B cell (primary cell): ENCODE results near the gene ISM1. TPM values are rescaled to one million over a fixed set of nuclear protein-coding genes. Genes with fewer than 3 reads are reported as not detected.

ENCODE experiments used
- ATAC-seq: fragments of 200-7000 bp; cut with Tn5 transposase; one replicate; pipeline ENCODE4 v1.10.0; 2021; ENCODE audit warnings: low read depth, mild to moderate bottlenecking, moderate number of reproducible peaks, moderate library complexity
- CTCF ChIA-PET: fragments of 350-600 bp; sonication (Branson Sonifier 250); formaldehyde crosslinking; loops from one replicate; lab custom pipeline; 2021; ENCODE audit warnings: antibody characterized with exemption, inconsistent platforms; lab: Charles Lee
- POLR2A ChIA-PET: fragments of 350-600 bp; sonication (Branson Sonifier 250); formaldehyde crosslinking; loops from one replicate; lab custom pipeline; 2021; ENCODE audit warnings: antibody characterized with exemption; lab: Charles Lee
- DNase-seq: peaks from one replicate; pipeline ENCODE4 v3.0.0; 2013
- H2AFZ ChIP-seq: 2 replicates; pipeline ENCODE4 v1.6.1; 2012; ENCODE audit warnings: mild to moderate bottlenecking, low read depth, low read length; ENCODE audit not compliant: insufficient read depth, poor library complexity, severe bottlenecking
- H3K27ac ChIP-seq, 2 donors: 1 replicate in 1 of 2; 2 replicates in 1 of 2; pipeline ENCODE4 v1.5.1; 2012 to 2013; ENCODE audit warnings: low read length in 2 of 2, mild to moderate bottlenecking in 2 of 2, moderate library complexity in 1 of 2
- H3K27me3 ChIP-seq, 4 experiments: fragments of 200-600 bp in 1 of 4; sonication (generic) in 1 of 4; replicated peaks in 1 of 4; 1 replicate in 2 of 4; 2 replicates in 2 of 4; pipeline versions ENCODE4 v1.6.1 to v1.7.0; 2013 to 2016; ENCODE audit warnings: low read length in 3 of 4, mild to moderate bottlenecking in 2 of 4, mixed read lengths in 1 of 4, moderate library complexity in 1 of 4; ENCODE audit not compliant: insufficient read depth in 4 of 4, control insufficient read depth in 3 of 4; ENCODE audit errors: control extremely low read depth in 1 of 4
- H3K36me3 ChIP-seq, 2 experiments: replicated peaks in 1 of 2; 1 replicate in 1 of 2; 2 replicates in 1 of 2; pipeline versions ENCODE4 v1.6.1 to v1.7.1; 2013; ENCODE audit warnings: low read length in 1 of 2; ENCODE audit not compliant: insufficient read depth in 2 of 2, control insufficient read depth in 1 of 2; ENCODE audit errors: control extremely low read depth in 1 of 2, extremely low read depth in 1 of 2
- H3K4me1 ChIP-seq, 2 donors: fragments of 200-600 bp in 1 of 2; sonication (generic) in 1 of 2; 1 replicate in 1 of 2; 2 replicates in 1 of 2; pipeline versions ENCODE4 v1.5.1 to v1.6.1; 2013 to 2017; ENCODE audit warnings: low read length in 2 of 2; ENCODE audit not compliant: control insufficient read depth in 2 of 2, insufficient read depth in 2 of 2
- H3K4me2 ChIP-seq: replicated peaks from 2 replicates; pipeline ENCODE3; 2012; ENCODE audit warnings: mild to moderate bottlenecking, low read depth, low read length; ENCODE audit not compliant: poor library complexity, severe bottlenecking
- H3K4me3 ChIP-seq, 5 experiments: fragments of 200-600 bp in 1 of 5; sonication (generic) in 1 of 5; 1 replicate in 3 of 5; 2 replicates in 2 of 5; pipeline versions ENCODE4 v1.5.1 to v1.7.0; 2011 to 2016; ENCODE audit warnings: low read length in 4 of 5, mild to moderate bottlenecking in 4 of 5, low read depth in 2 of 5, control low read depth in 1 of 5, moderate library complexity in 1 of 5; ENCODE audit not compliant: insufficient read depth in 1 of 5; ENCODE audit errors: control extremely low read depth in 1 of 5, extremely low read depth in 1 of 5
- H3K79me2 ChIP-seq: fragments of 200-600 bp; sonication (generic); one replicate; pipeline ENCODE4 v1.6.0; 2016; ENCODE audit warnings: low read length; ENCODE audit not compliant: control insufficient read depth, insufficient read depth
- H3K9ac ChIP-seq: fragments of 200-600 bp; sonication (generic); 2 replicates; pipeline ENCODE4 v1.6.1; 2017; ENCODE audit warnings: mild to moderate bottlenecking, low read length, moderate library complexity
- H3K9me3 ChIP-seq, 3 donors: one replicate each; pipeline versions ENCODE4 v1.6.1 to v1.7.1; 2013; ENCODE audit warnings: low read length in 2 of 3; ENCODE audit not compliant: control insufficient read depth in 2 of 3, insufficient read depth in 1 of 3; ENCODE audit errors: control extremely low read depth in 1 of 3
- H4K20me1 ChIP-seq: 2 replicates; pipeline ENCODE4 v1.6.0; 2012; ENCODE audit warnings: mild to moderate bottlenecking, low read length; ENCODE audit not compliant: insufficient read depth, control insufficient read depth, poor library complexity, severe bottlenecking
- H3K27ac Mint-ChIP-seq: one replicate; pipeline ENCODE4 v1.8.0; 2021; ENCODE audit warnings: mixed read lengths
- H3K27me3 Mint-ChIP-seq: one replicate; pipeline ENCODE4 v1.8.0; 2021; ENCODE audit warnings: mixed read lengths
- H3K4me1 Mint-ChIP-seq: one replicate; pipeline ENCODE4 v1.8.0; 2021; ENCODE audit warnings: mixed read lengths
- H3K4me3 Mint-ChIP-seq: one replicate; pipeline ENCODE4 v1.8.0; 2021; ENCODE audit warnings: mixed read lengths
- H3K9me3 Mint-ChIP-seq: one replicate; pipeline ENCODE4 v1.8.0; 2022; ENCODE audit warnings: mixed read lengths; ENCODE audit not compliant: insufficient read depth
- CTCF ChIP-seq: fragments of 200-600 bp; IDR thresholded peaks from one replicate; pipeline ENCODE4 v1.8.0; 2022; ENCODE audit warnings: antibody characterized with exemption, mild to moderate bottlenecking
- EZH2 ChIP-seq: IDR thresholded peaks from 2 replicates; pipeline ENCODE4 v1.6.1; 2012; ENCODE audit warnings: borderline replicate concordance, low read depth, mild to moderate bottlenecking, moderate library complexity, low read length; ENCODE audit not compliant: insufficient read depth, poor library complexity, severe bottlenecking
- WGBS: methylation state at CpG from one replicate; pipeline ENCODE4 v1.1.5; 2013; ENCODE audit warnings: missing lambda C conversion rate; ENCODE audit not compliant: insufficient coverage; 5-methylcytosine and 5-hydroxymethylcytosine counted together
- intact Hi-C: fragments of 100-400 bp; cut with micrococcal nuclease; formaldehyde crosslinking; loops from one replicate; pipeline ENCODE4 v1.10.0; 2022
- polyA plus RNA-seq: library from polyadenylated mRNA; depleted of rRNA; stranded (reverse); fragments of >200 nt; gene quantifications from 2 replicates; pipeline ENCODE4 v1.2.3, GENCODE V29; 2012
- total RNA-seq, 2 donors: library from RNA; stranded (reverse); fragments of 120-200 nt in 1 of 2; gene quantifications; 1 replicate in 1 of 2; 2 replicates in 1 of 2; pipeline versions ENCODE4 v1.2.3 to v1.2.4, GENCODE V29; 2013 to 2022

ISM1 gene
- total and polyA plus RNA-seq, 2 donors (not counting 1 experiment from before 2014, with no cell fraction given): not detected

- H3K4me1 ChIP-seq: no peaks in the 10 kb centered on the region
- no peaks in the 10 kb centered on the region for H3K36me3 ChIP-seq
- intact Hi-C loops: no loop called here
- H3K27ac ChIP-seq: no peak overlapping the region
- Mint-ChIP-seq H3K9me3 (peaks cover 4% of the 10 kb centered on the region), H3K27ac (no peak overlapping the region), H3K4me1 (no peaks in the 10 kb centered on the region), H3K4me3 (no peak overlapping the region), H3K27me3 (peaks cover 21% of the 10 kb centered on the region)
- H3K79me2 ChIP-seq: no peaks in the 10 kb centered on the region
- no peaks in the 10 kb centered on the region for H3K9me3 ChIP-seq
- H3K27me3 ChIP-seq: peaks cover 0 to 2% (median 0%) of the 10 kb centered on the region in 4 experiments
- H3K4me3 ChIP-seq: no peak overlapping the region
- no peak overlapping the region for H3K9ac ChIP-seq
- H2AFZ ChIP-seq: no peak overlapping the region
- CTCF ChIA-PET: no interaction called here
- no peak overlapping the region for H3K4me2 ChIP-seq
- DNase-seq: no peak
- 93% methylated on average over 3 of the region's 9 CpGs for WGBS
- no peaks in the 10 kb centered on the region for H4K20me1 ChIP-seq
- no peak for ATAC-seq
- TF ChIP-seq EZH2 (no peak), CTCF (no peak)
- POLR2A ChIA-PET: no interaction called here
These were observed 86.6 kb downstream of the ISM1 start for GRCh38 chr20:13307562-13308163.

- H3K4me3 ChIP-seq: no peak overlapping the region
These were observed 91.2 kb downstream of the ISM1 start for GRCh38 chr20:13312300-13312699.

More at GRCh38 chr20:13312300-13312699, 91.2 kb downstream of the ISM1 start:
- Mint-ChIP-seq H3K27ac (no peak overlapping the region), H3K27me3 (peaks cover 23% of the 10 kb centered on the region), H3K4me3 (no peak overlapping the region), H3K9me3 (peaks cover 10% of the 10 kb centered on the region), H3K4me1 (no peaks in the 10 kb centered on the region)
- ATAC-seq (no peak), DNase-seq (no peak)
- Histone ChIP-seq H3K36me3 (no peaks in the 10 kb centered on the region), H4K20me1 (no peaks in the 10 kb centered on the region), H3K79me2 (no peaks in the 10 kb centered on the region), H3K4me1 (no peaks in the 10 kb centered on the region), H3K9ac (no peak overlapping the region), H2AFZ (no peak overlapping the region), H3K4me2 (no peak overlapping the region), H3K9me3 (no peaks in the 10 kb centered on the region), H3K27me3 (no peaks in the 10 kb centered on the region), H3K27ac (no peak overlapping the region)
- no peak for TF ChIP-seq EZH2
- no peak for TF ChIP-seq CTCF
- ChIA-PET POLR2A (no interaction called here), CTCF (no interaction called here)
- intact Hi-C loops: no loop called here
- 57% methylated on average over 3 of the region's 6 CpGs for WGBS
